ENCODE data around the gene CD247.

DNA sequence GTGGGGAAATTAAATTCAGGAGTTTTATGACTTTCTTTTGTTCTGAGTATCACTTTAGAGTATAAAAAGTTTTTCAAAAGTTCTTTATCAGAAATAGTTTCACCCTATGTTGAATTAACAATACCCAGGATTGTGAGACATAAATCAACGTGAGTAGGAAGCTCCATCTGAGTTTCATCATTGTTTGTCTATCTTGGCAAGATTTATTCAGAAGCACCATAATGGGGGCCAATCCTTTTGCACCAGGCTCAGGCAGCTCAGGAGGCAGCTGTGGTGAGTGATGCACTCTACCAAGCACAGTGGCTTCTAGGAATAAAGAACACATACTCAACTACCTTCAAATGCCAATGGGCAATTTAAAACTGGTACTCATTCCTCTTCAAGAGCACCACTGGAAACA lies 23.3 kb upstream of the CD247 start:
- TF ChIP-seq POLR2A (IDR thresholded peaks at IDR 0.05), result no peak
- TF ChIP-seq, protein P1, sequence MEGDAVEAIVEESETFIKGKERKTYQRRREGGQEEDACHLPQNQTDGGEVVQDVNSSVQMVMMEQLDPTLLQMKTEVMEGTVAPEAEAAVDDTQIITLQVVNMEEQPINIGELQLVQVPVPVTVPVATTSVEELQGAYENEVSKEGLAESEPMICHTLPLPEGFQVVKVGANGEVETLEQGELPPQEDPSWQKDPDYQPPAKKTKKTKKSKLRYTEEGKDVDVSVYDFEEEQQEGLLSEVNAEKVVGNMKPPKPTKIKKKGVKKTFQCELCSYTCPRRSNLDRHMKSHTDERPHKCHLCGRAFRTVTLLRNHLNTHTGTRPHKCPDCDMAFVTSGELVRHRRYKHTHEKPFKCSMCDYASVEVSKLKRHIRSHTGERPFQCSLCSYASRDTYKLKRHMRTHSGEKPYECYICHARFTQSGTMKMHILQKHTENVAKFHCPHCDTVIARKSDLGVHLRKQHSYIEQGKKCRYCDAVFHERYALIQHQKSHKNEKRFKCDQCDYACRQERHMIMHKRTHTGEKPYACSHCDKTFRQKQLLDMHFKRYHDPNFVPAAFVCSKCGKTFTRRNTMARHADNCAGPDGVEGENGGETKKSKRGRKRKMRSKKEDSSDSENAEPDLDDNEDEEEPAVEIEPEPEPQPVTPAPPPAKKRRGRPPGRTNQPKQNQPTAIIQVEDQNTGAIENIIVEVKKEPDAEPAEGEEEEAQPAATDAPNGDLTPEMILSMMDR (IDR thresholded peaks at IDR 0.05), result no peak

Measured in testis (tissue), 2 donors.